T-helper 2 cell treated with Interferon-gamma antibody and Interleukin-4, amounts not matched to agents 5 μg/mL and 100 μg/mL, for 36 hours (primary cell): ENCODE measurements around the gene KCTD12.
"Not testable (repeated sequence)": the region's sequence is repeated elsewhere in the genome, so short reads cannot be mapped to it uniquely, and the experiment has no call there.

Experiments
- DNase-seq: peaks from one replicate; pipeline ENCODE4 v3.0.0; 2021; ENCODE audit warnings: low spot score
- H3K27ac Mint-ChIP-seq: one replicate; pipeline ENCODE4 v1.8.0; 2021; ENCODE audit warnings: mild to moderate bottlenecking, mixed read lengths
- H3K27me3 Mint-ChIP-seq: one replicate; pipeline ENCODE4 v1.8.0; 2021; ENCODE audit warnings: low read depth, mixed read lengths
- H3K36me3 Mint-ChIP-seq: one replicate; pipeline ENCODE4 v1.8.0; 2021; ENCODE audit warnings: low read depth, mixed read lengths
- H3K4me1 Mint-ChIP-seq: one replicate; pipeline ENCODE4 v1.8.0; 2021; ENCODE audit warnings: low read depth, mixed read lengths
- H3K4me3 Mint-ChIP-seq: one replicate; pipeline ENCODE4 v1.8.0; 2022; ENCODE audit warnings: mild to moderate bottlenecking, moderate library complexity, mixed read lengths
- H3K9me3 Mint-ChIP-seq: one replicate; pipeline ENCODE4 v1.8.0; 2021; ENCODE audit warnings: mixed read lengths

Gene KCTD12

DNA sequence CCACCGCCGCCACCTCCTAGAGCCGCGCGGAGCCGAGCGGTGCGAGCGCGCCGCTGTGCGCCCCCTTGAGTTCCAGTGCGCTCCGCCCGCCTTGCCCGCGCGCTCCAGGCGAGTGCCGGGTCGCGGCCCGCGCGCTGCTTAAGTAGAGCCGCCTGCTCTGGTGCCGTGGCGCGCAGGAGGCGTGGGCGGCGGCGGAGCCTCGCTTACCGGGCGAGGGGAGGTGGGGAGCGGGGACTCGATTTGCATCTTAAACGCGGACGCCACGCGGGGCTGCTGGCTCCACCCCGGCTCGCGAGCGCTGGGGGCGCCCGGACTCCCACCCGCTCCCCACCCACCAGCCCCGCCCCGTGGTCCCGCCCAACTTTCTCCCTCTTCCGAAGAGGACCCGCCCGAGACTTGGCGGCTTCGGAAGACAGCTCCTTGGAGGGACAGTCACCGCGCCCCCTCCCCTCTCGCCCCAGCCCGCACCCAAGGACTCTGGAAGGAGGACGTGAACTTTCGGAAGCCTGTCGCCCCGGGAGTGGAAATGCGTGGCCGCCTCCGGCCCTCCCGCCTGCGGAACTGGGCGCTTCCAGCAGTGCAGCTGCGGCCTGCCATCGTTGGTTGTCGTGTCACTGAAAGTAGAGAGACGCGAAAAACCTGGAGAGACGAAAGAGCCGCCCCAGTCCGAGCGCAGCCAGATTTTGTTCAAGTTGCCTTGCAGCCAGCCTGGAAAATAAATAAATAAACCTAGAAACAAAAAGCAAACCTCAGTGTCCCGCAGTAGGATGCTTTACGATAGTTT, at the start of gene KCTD12:
KCTD12 (minus strand) TSS at position 114 of the 784 bp plus-strand sequence. CDS start 257 bp downstream, outside the sequence.
- Mint-ChIP-seq H3K27me3 (peaks cover 32% of the 10 kb centered on the region), H3K9me3 (no peaks in the 10 kb centered on the region), H3K27ac (peak within 1 kb of the TSS; percentile 88), H3K4me1 (peaks cover 28% of the 10 kb centered on the region), H3K4me3 (peak within 1 kb of the TSS; percentile 93), H3K36me3 (peaks cover 9% of the 10 kb centered on the region)
- peak; percentile 78 for DNase-seq

GRCh38 chr13:76934671-76935070, 48.5 kb upstream of the KCTD12 start:
- Mint-ChIP-seq H3K27me3 (peaks cover 3% of the 10 kb centered on the region), H3K36me3 (no peaks in the 10 kb centered on the region), H3K4me1 (no peaks in the 10 kb centered on the region), H3K9me3 (peaks cover 5% of the 10 kb centered on the region), H3K27ac (no peak overlapping the region), H3K4me3 (no peak overlapping the region)
- DNase-seq = no peak

- H3K27ac Mint-ChIP-seq = no peak overlapping the region
- H3K4me1 Mint-ChIP-seq = no peaks in the 10 kb centered on the region
- peaks cover 3% of the 10 kb centered on the region for H3K27me3 Mint-ChIP-seq
- H3K4me3 Mint-ChIP-seq = no peak overlapping the region
- DNase-seq = no peak
- H3K9me3 Mint-ChIP-seq = peaks cover 5% of the 10 kb centered on the region
- no peaks in the 10 kb centered on the region for H3K36me3 Mint-ChIP-seq
Observed at GRCh38 chr13:76932076-76932475, 45.9 kb upstream of the KCTD12 start.

DNA sequence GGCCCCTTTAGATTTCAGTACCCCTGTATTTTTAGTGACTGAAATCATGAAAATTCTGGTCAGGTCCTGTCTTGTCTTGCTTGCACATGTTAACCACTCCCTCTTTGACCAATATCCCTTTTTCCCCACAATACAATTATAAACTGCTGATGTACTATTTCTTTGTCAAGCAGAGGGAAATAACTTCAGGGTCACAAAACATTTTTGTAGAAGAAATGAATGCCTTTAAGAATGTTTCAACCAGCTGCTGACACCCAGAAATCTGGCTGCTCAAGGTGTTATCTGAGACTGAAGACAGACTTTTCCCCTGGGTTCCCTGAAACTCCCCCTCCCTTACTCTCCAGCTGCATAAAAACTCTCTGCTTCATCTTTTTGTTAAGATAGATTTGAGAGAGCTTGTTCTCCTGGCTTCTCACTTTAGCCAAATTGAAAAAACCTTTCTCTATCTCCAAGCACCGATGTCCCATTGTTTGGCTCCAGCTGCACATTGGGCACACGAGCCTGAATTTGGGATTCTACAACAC, 43.7 kb upstream of the KCTD12 start:
- Mint-ChIP-seq H3K27ac (no peak overlapping the region), H3K36me3 (no peaks in the 10 kb centered on the region), H3K27me3 (peaks cover 6% of the 10 kb centered on the region), H3K4me1 (no peaks in the 10 kb centered on the region), H3K9me3 (peaks cover 5% of the 10 kb centered on the region), H3K4me3 (no peak overlapping the region)
- no peak for DNase-seq

- H3K4me1 Mint-ChIP-seq = no peaks in the 10 kb centered on the region
- H3K9me3 Mint-ChIP-seq = peaks cover 5% of the 10 kb centered on the region
- no peak overlapping the region for H3K4me3 Mint-ChIP-seq
- H3K36me3 Mint-ChIP-seq = no peaks in the 10 kb centered on the region
- DNase-seq = no peak
- H3K27me3 Mint-ChIP-seq = peaks cover 7% of the 10 kb centered on the region
- no peak overlapping the region for H3K27ac Mint-ChIP-seq
Observed at GRCh38 chr13:76929320-76929719, 43.1 kb upstream of the KCTD12 start.

GRCh38 chr13:76928456-76928855, 42.3 kb upstream of the KCTD12 start:
- Mint-ChIP-seq H3K4me3 (no peak overlapping the region), H3K9me3 (peaks cover 5% of the 10 kb centered on the region), H3K27me3 (peaks cover 7% of the 10 kb centered on the region), H3K36me3 (no peaks in the 10 kb centered on the region), H3K4me1 (no peaks in the 10 kb centered on the region), H3K27ac (no peak overlapping the region)
- no peak for DNase-seq

DNA sequence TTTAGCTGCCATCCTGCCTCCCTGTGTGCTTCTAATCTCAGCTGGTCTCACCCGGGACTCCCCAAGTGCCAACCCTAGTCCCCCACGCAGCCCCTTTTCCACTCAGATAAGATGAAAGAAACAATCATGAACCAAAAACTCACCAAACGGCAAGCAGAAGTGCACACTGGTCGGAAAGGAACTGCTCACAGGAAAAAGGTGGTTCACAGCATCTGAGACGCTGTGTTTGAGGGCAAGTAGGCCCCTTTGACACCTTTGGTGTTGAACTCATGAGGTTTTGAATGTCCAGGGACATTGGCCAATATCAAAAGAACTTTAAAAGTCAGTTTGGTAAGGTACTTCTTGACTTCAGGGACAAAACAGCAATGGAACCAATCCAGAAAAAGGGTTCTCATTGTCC, 41.8 kb upstream of the KCTD12 start:
- H3K27me3 Mint-ChIP-seq = peaks cover 7% of the 10 kb centered on the region
- H3K4me1 Mint-ChIP-seq = no peaks in the 10 kb centered on the region
- no peak overlapping the region for H3K27ac Mint-ChIP-seq
- no peaks in the 10 kb centered on the region for H3K36me3 Mint-ChIP-seq
- H3K4me3 Mint-ChIP-seq = no peak overlapping the region
- no peak for DNase-seq
- H3K9me3 Mint-ChIP-seq = peaks cover 5% of the 10 kb centered on the region

- DNase-seq = no peak
- Mint-ChIP-seq H3K4me3 (no peak overlapping the region), H3K36me3 (no peaks in the 10 kb centered on the region), H3K9me3 (no peaks in the 10 kb centered on the region), H3K4me1 (no peaks in the 10 kb centered on the region), H3K27me3 (peaks cover 4% of the 10 kb centered on the region), H3K27ac (no peak overlapping the region)
Observed at GRCh38 chr13:76925115-76925514, 38.9 kb upstream of the KCTD12 start.

DNA sequence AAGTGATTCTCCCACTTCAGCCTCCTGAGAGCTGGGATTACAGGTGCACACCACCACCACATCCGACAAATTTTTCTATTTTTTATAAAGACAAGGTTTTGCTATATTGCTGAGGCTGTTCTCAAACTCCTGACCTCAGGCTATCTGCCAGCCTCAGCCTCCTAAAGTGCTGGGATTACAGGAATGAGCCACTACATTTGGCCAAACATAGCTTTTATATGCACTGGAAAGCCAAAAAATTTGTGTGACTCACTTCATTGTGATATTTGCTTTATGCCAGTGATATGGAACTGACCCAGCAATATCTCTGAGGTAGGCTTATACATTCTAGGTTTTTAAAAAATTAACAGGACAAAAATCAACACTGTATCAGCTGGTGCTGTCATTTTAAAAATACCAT, 35.3 kb upstream of the KCTD12 start:
- Mint-ChIP-seq H3K27ac (no peak overlapping the region), H3K4me1 (no peaks in the 10 kb centered on the region), H3K4me3 (no peak overlapping the region), H3K27me3 (peaks cover 4% of the 10 kb centered on the region), H3K9me3 (no peaks in the 10 kb centered on the region), H3K36me3 (no peaks in the 10 kb centered on the region)
- no peak for DNase-seq

DNA sequence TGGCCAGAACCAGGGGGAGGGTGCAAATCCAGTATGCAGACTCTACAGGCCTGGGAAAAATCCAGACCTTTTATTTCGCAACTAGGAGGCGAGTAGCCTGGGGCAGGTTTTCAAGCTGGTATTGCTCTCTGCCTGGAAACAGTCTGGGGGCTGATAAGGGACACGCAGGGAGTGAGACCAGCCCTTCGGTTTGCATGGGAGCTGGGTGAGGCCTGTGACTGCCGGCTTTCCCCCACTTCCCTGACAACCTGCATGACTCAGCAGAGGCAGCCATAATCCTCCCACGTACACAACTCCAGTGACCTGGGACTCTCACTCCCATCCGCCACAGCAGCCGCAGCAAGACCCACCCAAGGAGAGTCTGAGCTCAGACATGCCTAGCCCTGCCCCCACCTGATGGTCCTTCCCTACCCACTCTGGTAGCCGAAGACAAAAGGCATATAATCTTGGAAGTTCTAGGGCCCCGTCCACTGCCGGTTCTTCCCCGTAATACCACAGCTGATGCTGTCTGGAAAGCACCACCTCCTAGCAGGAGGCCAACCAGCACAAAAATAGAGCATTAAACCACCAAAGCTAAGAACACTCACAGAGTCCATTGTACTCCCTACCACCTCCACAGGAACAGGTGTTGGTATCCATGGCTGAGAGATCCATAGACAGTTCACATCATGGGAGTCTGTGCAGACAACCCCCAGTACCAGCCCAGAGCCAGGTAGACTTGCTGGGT, 31.7 kb upstream of the KCTD12 start:
- not testable (repeated sequence) for H3K27me3 Mint-ChIP-seq, H3K9me3 Mint-ChIP-seq, H3K27ac Mint-ChIP-seq, H3K36me3 Mint-ChIP-seq, H3K4me3 Mint-ChIP-seq, H3K4me1 Mint-ChIP-seq, DNase-seq

DNA sequence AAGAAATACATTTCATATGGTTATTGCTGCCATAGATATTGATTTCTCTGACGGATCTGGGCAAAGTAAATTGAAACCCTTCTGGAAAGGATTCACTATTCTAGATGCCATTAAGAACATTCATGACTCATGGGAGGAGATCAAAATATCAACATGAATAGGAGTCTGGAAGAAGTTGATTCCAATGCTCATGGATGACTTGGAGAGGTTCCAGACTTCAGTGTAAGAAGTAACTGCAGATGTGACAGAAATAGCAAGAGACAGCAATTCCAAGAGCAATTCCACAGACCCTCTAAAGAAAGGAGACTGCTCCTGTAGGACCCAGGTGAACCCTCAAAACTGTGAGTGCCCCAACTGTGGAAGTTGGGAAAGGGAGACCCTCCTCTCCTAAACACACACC, 30.9 kb upstream of the KCTD12 start:
- Mint-ChIP-seq H3K27ac (no peak overlapping the region), H3K36me3 (no peaks in the 10 kb centered on the region), H3K27me3 (peaks cover 4% of the 10 kb centered on the region), H3K9me3 (no peaks in the 10 kb centered on the region), H3K4me3 (no peak overlapping the region), H3K4me1 (no peaks in the 10 kb centered on the region)
- DNase-seq = no peak

- Mint-ChIP-seq H3K4me1 (no peaks in the 10 kb centered on the region), H3K9me3 (no peaks in the 10 kb centered on the region), H3K36me3 (no peaks in the 10 kb centered on the region), H3K4me3 (no peak overlapping the region), H3K27ac (no peak overlapping the region), H3K27me3 (peaks cover 6% of the 10 kb centered on the region)
- DNase-seq = no peak
Observed at GRCh38 chr13:76913898-76914297, 27.7 kb upstream of the KCTD12 start.

- DNase-seq = no peak
- H3K4me1 Mint-ChIP-seq = no peaks in the 10 kb centered on the region
- peaks cover 6% of the 10 kb centered on the region for H3K27me3 Mint-ChIP-seq
- H3K36me3 Mint-ChIP-seq = no peaks in the 10 kb centered on the region
- H3K4me3 Mint-ChIP-seq = no peak overlapping the region
- H3K27ac Mint-ChIP-seq = no peak overlapping the region
- no peaks in the 10 kb centered on the region for H3K9me3 Mint-ChIP-seq
Observed at GRCh38 chr13:76912476-76912875, 26.3 kb upstream of the KCTD12 start.

- Mint-ChIP-seq H3K36me3 (no peaks in the 10 kb centered on the region), H3K27me3 (peaks cover 23% of the 10 kb centered on the region), H3K4me3 (no peak overlapping the region), H3K27ac (no peak overlapping the region), H3K9me3 (no peaks in the 10 kb centered on the region), H3K4me1 (no peaks in the 10 kb centered on the region)
- no peak for DNase-seq
Observed at GRCh38 chr13:76904507-76904906, 18.3 kb upstream of the KCTD12 start.
